Astrocyte (in vitro differentiated cells and primary cell): ENCODE data around the gene TSPEAR. TPM values are rescaled to one million over a fixed set of nuclear protein-coding genes. Genes with fewer than 3 reads are reported as not detected.
"Not testable (repeated sequence)": the region's sequence is repeated elsewhere in the genome, so short reads cannot be mapped to it uniquely, and the experiment has no call there.

Experiments
- DNase-seq: peaks from one replicate; pipeline ENCODE4 v3.0.0-alpha.2; 2010; ENCODE audit warnings: low read depth
- FAIRE-seq: peaks from 2 replicates; lab custom pipeline; 2011; peaks lifted over from hg19 to GRCh38; lab: Jason Lieb, UNC
- H2AFZ ChIP-seq: 2 replicates; pipeline ENCODE4 v1.6.0; 2012; ENCODE audit warnings: low read depth, low read length, inconsistent platforms
- H3K27ac ChIP-seq: 2 replicates; pipeline ENCODE4 v1.5.1; 2011; ENCODE audit warnings: low read depth, low read length, inconsistent platforms
- H3K27me3 ChIP-seq: 2 replicates; pipeline ENCODE4 v1.6.0; 2011; ENCODE audit warnings: low read length, inconsistent platforms; ENCODE audit not compliant: insufficient read depth
- H3K36me3 ChIP-seq: 2 replicates; pipeline ENCODE4 v1.5.1; 2011; ENCODE audit warnings: low read length, inconsistent platforms; ENCODE audit not compliant: insufficient read depth
- H3K4me1 ChIP-seq: 2 replicates; pipeline ENCODE4 v1.5.1; 2011; ENCODE audit warnings: low read length, inconsistent platforms; ENCODE audit not compliant: insufficient read depth
- H3K4me2 ChIP-seq: 2 replicates; pipeline ENCODE4 v1.6.0; 2012; ENCODE audit warnings: low read length, inconsistent platforms
- H3K4me3 ChIP-seq: 2 replicates; pipeline ENCODE4 v1.5.1; 2011; ENCODE audit warnings: low read depth, mild to moderate bottlenecking, low read length, inconsistent platforms; ENCODE audit not compliant: insufficient read depth
- H3K79me2 ChIP-seq: 2 replicates; pipeline ENCODE4 v1.6.0; 2012; ENCODE audit warnings: mild to moderate bottlenecking, low read length, inconsistent platforms; ENCODE audit not compliant: insufficient read depth
- H3K9ac ChIP-seq: 2 replicates; pipeline ENCODE4 v1.6.0; 2012; ENCODE audit warnings: mild to moderate bottlenecking, low read length, inconsistent platforms
- H3K9me3 ChIP-seq: 2 replicates; pipeline ENCODE4 v1.5.1; 2012; ENCODE audit warnings: low read depth, mild to moderate bottlenecking, low read length, inconsistent platforms; ENCODE audit not compliant: insufficient read depth
- H4K20me1 ChIP-seq: 2 replicates; pipeline ENCODE4 v1.6.0; 2012; ENCODE audit warnings: low read length, inconsistent platforms; ENCODE audit not compliant: insufficient read depth
- H3K27ac Mint-ChIP-seq: one replicate; pipeline ENCODE4 v1.8.0; 2021; ENCODE audit warnings: mild to moderate bottlenecking, mixed read lengths; ENCODE audit not compliant: unreplicated experiment
- H3K27me3 Mint-ChIP-seq: one replicate; pipeline ENCODE4 v1.8.0; 2021; ENCODE audit warnings: low read depth, mixed read lengths; ENCODE audit not compliant: unreplicated experiment
- H3K36me3 Mint-ChIP-seq: one replicate; pipeline ENCODE4 v1.8.0; 2021; ENCODE audit warnings: low read depth, mixed read lengths; ENCODE audit not compliant: unreplicated experiment
- H3K4me1 Mint-ChIP-seq: one replicate; pipeline ENCODE4 v1.8.0; 2021; ENCODE audit warnings: low read depth, mixed read lengths; ENCODE audit not compliant: unreplicated experiment
- H3K4me3 Mint-ChIP-seq: one replicate; pipeline ENCODE4 v1.8.0; 2021; ENCODE audit warnings: mild to moderate bottlenecking, moderate library complexity, mixed read lengths; ENCODE audit not compliant: unreplicated experiment
- H3K9me3 Mint-ChIP-seq: one replicate; pipeline ENCODE4 v1.8.0; 2021; ENCODE audit warnings: mild to moderate bottlenecking, mixed read lengths; ENCODE audit not compliant: unreplicated experiment
- EZH2 ChIP-seq: IDR thresholded peaks from 2 replicates; pipeline ENCODE4 v1.6.1; 2012; ENCODE audit warnings: mild to moderate bottlenecking, low read length, inconsistent platforms; ENCODE audit not compliant: insufficient read depth
- total RNA-seq: library from RNA; stranded (reverse); gene quantifications from 2 replicates; pipeline ENCODE4 v1.2.1, GENCODE V29; 2021
- TF ChIP-seq, protein P1 (sequence below): IDR thresholded peaks from 2 replicates; pipeline ENCODE4 v1.5.1; 2011; ENCODE audit warnings: low read depth, mild to moderate bottlenecking, inconsistent platforms, low read length, moderate library complexity; ENCODE audit not compliant: insufficient read depth

Gene TSPEAR
- total RNA-seq, 1 donor from 2014 or later = not detected

GRCh38 chr21:44564886-44565598 is 146.3 kb downstream of the TSPEAR start:
- Histone ChIP-seq H3K4me3 (no peak overlapping the region), H3K36me3 (no peaks in the 10 kb centered on the region), H3K27me3 (no peaks in the 10 kb centered on the region), H4K20me1 (no peaks in the 10 kb centered on the region), H3K9ac (no peak overlapping the region), H3K4me1 (no peaks in the 10 kb centered on the region), H2AFZ (no peak overlapping the region), H3K9me3 (no peaks in the 10 kb centered on the region), H3K4me2 (no peak overlapping the region), H3K27ac (no peak overlapping the region), H3K79me2 (no peaks in the 10 kb centered on the region)
- no peaks in the 10 kb centered on the region for H3K4me1 Mint-ChIP-seq
- no peak for DNase-seq
- H3K9me3 Mint-ChIP-seq = peaks cover 10% of the 10 kb centered on the region
- no peak for FAIRE-seq
- no peak for TF ChIP-seq EZH2
- TF ChIP-seq, protein P1, sequence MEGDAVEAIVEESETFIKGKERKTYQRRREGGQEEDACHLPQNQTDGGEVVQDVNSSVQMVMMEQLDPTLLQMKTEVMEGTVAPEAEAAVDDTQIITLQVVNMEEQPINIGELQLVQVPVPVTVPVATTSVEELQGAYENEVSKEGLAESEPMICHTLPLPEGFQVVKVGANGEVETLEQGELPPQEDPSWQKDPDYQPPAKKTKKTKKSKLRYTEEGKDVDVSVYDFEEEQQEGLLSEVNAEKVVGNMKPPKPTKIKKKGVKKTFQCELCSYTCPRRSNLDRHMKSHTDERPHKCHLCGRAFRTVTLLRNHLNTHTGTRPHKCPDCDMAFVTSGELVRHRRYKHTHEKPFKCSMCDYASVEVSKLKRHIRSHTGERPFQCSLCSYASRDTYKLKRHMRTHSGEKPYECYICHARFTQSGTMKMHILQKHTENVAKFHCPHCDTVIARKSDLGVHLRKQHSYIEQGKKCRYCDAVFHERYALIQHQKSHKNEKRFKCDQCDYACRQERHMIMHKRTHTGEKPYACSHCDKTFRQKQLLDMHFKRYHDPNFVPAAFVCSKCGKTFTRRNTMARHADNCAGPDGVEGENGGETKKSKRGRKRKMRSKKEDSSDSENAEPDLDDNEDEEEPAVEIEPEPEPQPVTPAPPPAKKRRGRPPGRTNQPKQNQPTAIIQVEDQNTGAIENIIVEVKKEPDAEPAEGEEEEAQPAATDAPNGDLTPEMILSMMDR = no peak
- no peaks in the 10 kb centered on the region for H3K36me3 Mint-ChIP-seq
- no peak overlapping the region for H3K4me3 Mint-ChIP-seq
- peaks cover 14% of the 10 kb centered on the region for H3K27me3 Mint-ChIP-seq
- no peak overlapping the region for H3K27ac Mint-ChIP-seq

DNA sequence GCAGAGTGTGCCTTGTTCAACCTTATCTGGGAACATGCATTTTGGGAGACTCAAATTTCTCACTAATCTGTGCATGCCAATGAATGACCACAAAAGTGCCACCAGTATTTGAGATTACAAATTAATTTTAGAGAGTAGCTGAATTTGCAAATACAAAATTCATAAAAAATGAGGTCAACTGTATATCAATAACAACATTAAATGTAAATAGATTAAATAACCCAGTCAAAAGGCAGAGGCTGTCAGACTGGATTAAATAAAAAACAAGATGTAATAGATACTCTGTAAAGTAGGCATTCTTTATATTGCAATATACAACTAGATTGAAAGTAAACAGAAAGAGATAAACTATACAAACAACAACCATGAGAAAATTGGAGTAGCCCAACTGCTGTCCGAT is 147.3 kb downstream of the TSPEAR start:
- no peak overlapping the region for H3K27ac ChIP-seq
- H3K4me3 Mint-ChIP-seq = no peak overlapping the region
- no peaks in the 10 kb centered on the region for H3K9me3 ChIP-seq
- no peaks in the 10 kb centered on the region for H4K20me1 ChIP-seq
- H3K36me3 Mint-ChIP-seq = no peaks in the 10 kb centered on the region
- no peaks in the 10 kb centered on the region for H3K36me3 ChIP-seq
- H2AFZ ChIP-seq = no peak overlapping the region
- H3K9ac ChIP-seq = no peak overlapping the region
- no peak overlapping the region for H3K4me3 ChIP-seq
- FAIRE-seq = no peak
- H3K27me3 Mint-ChIP-seq = peaks cover 14% of the 10 kb centered on the region
- H3K9me3 Mint-ChIP-seq = peaks cover 8% of the 10 kb centered on the region
- H3K4me1 Mint-ChIP-seq = no peaks in the 10 kb centered on the region
- H3K4me2 ChIP-seq = no peak overlapping the region
- no peak for TF ChIP-seq EZH2
- TF ChIP-seq, protein P1 = no peak
- no peak overlapping the region for H3K27ac Mint-ChIP-seq
- no peaks in the 10 kb centered on the region for H3K79me2 ChIP-seq
- no peaks in the 10 kb centered on the region for H3K27me3 ChIP-seq
- H3K4me1 ChIP-seq = no peaks in the 10 kb centered on the region
- DNase-seq = no peak

DNA sequence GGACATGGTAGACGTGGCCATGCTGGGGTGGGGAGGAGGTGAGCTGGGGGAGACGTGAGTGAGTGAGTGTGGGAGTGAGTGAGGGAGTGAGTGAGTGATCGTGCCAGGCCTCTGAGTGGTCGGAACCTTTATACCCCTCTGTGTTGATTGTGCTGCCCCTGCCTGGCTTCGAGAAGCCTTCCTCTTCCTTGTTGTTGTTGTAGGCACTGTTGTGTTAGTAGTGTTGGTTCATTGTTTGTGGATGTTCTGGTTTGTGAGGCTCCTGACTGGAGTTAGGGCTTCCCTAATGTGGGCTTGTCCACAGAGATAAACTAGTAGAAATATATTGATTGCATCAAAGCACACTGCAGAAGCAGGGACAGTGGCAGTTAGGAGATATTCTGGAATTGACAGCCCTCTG is 152.7 kb downstream of the TSPEAR start, which contains the start of gene KRTAP10-3:
Gene KRTAP10-3, minus strand, starts transcription at position 101 of the 400 bp plus-strand sequence. Its CDS starts 80 bp downstream, at position 21.
- Histone ChIP-seq H3K36me3 (no peaks in the 10 kb centered on the region), H3K4me2 (no peak within 1 kb of the TSS), H3K27me3 (peaks cover 5% of the 10 kb centered on the region), H3K4me1 (no peaks in the 10 kb centered on the region), H2AFZ (no peak within 1 kb of the TSS), H3K27ac (no peak within 1 kb of the TSS), H3K9ac (no peak within 1 kb of the TSS), H4K20me1 (no peaks in the 10 kb centered on the region), H3K4me3 (no peak within 1 kb of the TSS), H3K9me3 (no peaks in the 10 kb centered on the region), H3K79me2 (no peaks in the 10 kb centered on the region)
- TF ChIP-seq EZH2 = no peak
- TF ChIP-seq, protein P1 = no peak
- Mint-ChIP-seq H3K36me3 (no peaks in the 10 kb centered on the region), H3K4me3 (no peak within 1 kb of the TSS), H3K4me1 (no peaks in the 10 kb centered on the region), H3K27me3 (peaks cover 25% of the 10 kb centered on the region), H3K27ac (no peak within 1 kb of the TSS), H3K9me3 (peaks cover 8% of the 10 kb centered on the region)
- FAIRE-seq (no peak), DNase-seq (no peak)

- FAIRE-seq, H3K27ac ChIP-seq, H3K79me2 ChIP-seq, H3K27me3 ChIP-seq, H3K4me2 ChIP-seq, H3K9me3 ChIP-seq, H3K4me3 Mint-ChIP-seq, H4K20me1 ChIP-seq, H3K36me3 ChIP-seq, H3K9me3 Mint-ChIP-seq, H3K36me3 Mint-ChIP-seq, H3K4me3 ChIP-seq, H3K4me1 Mint-ChIP-seq, H3K27ac Mint-ChIP-seq, H2AFZ ChIP-seq, H3K9ac ChIP-seq, H3K4me1 ChIP-seq, DNase-seq: not testable (repeated sequence)
- peaks cover 25% of the 10 kb centered on the region for H3K27me3 Mint-ChIP-seq
These were observed 153.1 kb downstream of the TSPEAR start for GRCh38 chr21:44558329-44558675.
